Measurements from ENCODE around the gene TMEM212.

The TMEM212 gene

DNA sequence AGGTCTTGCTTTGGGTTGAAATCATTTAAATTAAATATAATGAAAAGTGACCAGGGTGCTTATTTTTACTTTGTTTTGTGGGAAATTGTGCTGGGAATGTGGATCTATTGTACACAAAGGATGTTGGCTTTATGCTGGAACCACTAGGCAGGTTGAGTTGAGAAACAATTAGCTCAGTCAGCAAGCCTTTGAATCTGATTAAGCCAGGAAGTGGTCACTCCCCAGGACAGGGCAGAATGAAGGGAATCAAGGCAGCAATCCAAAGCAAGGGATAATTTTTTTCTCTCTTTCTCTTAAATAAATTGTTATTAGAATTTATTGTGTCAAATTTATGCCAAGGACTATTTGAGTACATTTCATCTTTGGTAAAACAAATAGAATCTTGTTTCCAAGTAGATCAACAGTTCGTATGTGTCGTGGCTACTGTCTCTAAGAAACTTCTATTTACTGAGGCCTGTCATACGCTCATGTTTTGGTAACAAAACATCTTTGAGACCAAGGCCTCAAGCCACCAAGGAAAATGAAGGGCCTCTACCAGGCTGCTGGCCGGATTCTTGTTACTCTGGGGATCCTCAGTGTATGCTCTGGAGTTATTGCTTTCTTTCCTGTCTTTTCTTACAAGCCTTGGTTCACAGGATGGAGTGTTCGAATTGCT lies at the start of gene TMEM212:
TMEM212 (plus strand) TSS at position 486 of the 655 bp plus-strand sequence; CDS start at position 521, 35 bp downstream.
- no peak for DNase-seq (ENCODE audit: low read depth)

DNA sequence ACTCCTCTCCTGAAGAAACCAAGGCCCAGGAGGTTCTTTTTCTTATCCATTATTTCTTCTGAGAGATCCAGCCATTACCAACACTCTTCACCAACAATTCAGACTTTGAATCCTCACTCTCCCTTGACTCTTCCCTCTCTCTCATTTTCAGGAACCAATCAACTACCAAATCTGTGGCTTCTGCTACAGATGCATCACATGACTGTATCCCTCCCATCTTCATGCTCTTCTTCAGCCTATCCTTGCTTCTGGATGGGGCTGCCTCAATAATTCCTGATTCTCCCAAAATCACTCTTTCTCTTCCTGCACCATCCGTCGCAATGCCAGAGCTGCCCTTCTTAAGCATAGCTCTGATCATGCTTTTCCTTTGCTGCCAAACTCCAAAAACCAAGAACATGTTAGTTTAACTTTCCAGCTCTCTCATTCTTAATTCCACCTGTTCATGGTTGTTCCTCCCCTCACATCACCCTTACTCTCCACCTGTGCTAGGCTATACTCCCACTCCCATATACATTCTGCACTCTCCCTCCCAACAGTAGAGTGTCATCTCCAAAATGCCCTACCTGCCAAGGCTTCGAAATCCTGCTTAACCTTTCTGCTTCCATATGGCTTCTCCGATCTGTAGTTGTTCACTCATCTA lies 46.4 kb upstream of the TMEM212 start:
- no peak for DNase-seq (ENCODE audit: low read depth)

GRCh38 chr3:171797265-171797679 lies 45.9 kb upstream of the TMEM212 start:
- no peak for DNase-seq (ENCODE audit: low read depth)

- DNase-seq (ENCODE audit: low read depth) = no peak
Observed at GRCh38 chr3:171797873-171798272, 45.3 kb upstream of the TMEM212 start.

GRCh38 chr3:171799501-171799900 lies 43.6 kb upstream of the TMEM212 start:
- no peak for DNase-seq (ENCODE audit: low read depth)

DNA sequence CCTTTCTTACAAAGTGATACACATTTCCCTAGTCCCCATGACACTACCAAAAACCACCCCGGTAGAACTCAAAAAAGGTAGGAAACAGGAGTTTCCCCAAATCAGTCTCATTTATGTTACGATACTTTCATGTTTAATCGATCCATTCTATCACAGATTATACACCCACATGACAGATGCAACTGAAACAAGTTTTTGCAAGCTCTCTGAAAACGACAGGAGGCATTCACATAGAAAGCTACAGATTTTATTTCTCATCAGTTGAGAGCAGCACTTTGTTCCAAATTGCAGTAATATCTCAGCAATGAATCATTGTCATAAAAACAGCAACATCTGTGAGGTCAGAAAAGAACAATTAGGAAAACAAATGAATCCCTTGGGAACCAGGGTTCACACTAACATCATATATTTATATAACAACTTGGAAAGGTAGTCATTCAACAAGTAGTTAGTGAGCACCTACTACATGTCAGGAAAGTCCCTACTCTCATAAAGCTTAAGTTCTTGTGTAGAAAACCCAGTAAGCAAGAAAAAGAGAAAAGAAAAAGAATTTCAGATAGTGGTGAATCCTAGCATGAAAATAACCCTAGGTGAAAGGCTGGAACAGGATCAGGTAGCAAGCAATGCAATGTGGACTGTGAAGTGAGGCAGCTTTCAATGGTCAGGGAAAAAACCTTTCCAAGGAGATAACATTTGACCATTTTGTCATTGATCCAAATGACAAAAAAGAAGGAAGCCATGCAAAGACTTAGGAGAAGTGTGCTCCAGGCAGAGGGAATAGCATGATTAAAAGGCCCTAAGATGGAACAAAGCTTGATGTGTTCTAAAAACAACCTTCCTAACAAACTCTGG lies 41.2 kb upstream of the TMEM212 start:
- DNase-seq (ENCODE audit: low read depth) = no peak

GRCh38 chr3:171802590-171802956 lies 40.6 kb upstream of the TMEM212 start:
- DNase-seq (ENCODE audit: low read depth) = no peak

- no peak for DNase-seq (ENCODE audit: low read depth)
Observed at GRCh38 chr3:171803044-171803443, 40.1 kb upstream of the TMEM212 start.

DNA sequence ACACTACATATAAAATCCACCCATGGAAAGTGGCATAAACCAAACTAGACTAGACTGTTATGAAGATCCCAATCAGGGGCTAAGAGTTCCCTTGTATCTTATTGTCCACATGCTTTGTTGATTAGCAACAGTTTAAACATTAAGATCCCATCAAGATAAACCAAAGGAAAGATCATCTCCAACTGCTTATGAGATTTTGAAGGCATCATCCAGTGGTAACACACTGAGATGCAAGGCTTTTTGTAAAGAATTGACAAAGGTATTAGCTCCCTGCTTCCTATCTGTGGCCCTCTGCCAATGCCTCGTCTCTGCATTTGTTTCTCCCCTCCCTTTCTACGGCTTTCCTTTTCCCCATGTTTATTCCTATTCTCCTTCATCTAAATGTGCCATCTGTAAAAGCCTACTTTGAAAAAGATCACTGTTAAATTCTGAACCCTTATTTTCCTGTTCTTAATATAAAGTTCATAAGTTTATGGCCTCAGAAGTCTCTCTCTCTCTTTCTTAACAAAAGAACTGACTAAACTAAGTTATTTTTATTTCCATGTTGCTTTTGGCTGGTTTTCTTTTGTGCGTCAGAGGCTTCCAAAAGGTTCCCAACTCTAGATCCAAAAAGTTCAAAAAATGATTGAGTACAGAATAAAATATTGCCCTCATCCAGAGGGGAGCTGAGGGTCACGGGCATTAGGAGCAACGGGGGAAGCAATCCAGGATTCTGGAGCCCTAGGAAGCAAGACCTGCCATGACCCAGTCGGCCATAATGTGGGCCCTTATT lies 38.3 kb upstream of the TMEM212 start:
- no peak for DNase-seq (ENCODE audit: low read depth)

GRCh38 chr3:171805687-171806086 lies 37.5 kb upstream of the TMEM212 start:
- DNase-seq (ENCODE audit: low read depth) = no peak

DNA sequence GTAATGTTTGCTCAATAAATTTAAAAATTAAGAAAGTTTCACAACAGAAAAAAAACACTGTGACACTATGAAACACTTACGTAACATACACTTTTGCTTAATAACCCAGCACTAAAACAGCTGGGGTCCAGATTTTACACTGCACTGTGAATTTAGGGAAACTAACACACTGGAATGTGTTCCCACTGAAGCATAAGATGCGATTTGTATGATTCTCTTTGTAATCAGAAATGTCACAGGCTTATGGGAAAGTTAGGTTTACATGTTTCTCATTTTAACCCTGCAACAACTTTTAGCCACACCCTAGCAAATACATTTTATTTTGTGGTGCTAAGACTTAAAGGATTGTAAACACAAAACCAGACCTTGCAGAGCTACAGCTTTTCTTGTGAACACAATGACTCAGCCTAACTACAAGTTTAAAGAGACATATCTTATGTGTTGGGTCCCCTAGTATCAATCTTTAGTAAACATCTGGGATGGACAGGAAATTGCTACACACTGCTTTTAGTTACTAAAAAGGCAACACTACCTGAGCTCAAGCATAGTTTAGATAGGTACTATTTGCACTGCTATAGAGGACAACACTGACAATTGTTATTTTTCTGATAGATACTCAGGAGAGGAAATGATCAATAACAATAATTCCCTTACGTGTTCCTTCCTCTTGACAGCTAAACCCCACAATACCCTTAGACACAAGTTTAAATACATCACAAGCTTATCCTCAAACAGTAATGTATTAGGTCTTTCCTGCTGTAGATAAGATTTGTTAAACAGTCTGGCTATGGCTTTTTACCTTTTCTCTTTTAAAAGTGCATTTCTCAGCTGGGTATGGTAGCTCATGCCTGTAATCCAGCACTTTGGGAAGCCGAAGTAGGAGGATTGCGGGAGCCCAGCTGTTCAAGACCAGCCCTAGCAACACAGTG lies 36.7 kb upstream of the TMEM212 start:
- no peak for DNase-seq (ENCODE audit: low read depth)

GRCh38 chr3:171807129-171807675 lies 35.9 kb upstream of the TMEM212 start:
- no peak for DNase-seq (ENCODE audit: low read depth)

DNA sequence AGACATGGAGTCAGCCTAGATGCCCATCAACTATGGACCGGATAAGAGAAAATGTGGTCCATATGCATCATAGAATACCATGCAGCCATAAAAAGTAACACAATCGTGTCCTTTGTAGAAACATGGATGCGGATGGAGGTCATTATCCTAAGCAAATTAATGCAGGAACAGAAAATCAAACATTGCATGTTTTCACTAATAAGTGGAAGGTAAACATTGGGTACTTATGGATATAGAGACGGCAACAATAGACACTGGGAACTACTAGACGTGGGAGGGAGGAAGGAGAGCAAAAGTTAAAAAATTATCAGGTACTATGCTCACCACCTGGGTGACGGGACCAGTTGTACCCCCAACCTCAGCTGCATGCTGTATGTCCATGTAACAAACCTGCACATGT lies 35.3 kb upstream of the TMEM212 start:
- no peak for DNase-seq (ENCODE audit: low read depth)

DNA sequence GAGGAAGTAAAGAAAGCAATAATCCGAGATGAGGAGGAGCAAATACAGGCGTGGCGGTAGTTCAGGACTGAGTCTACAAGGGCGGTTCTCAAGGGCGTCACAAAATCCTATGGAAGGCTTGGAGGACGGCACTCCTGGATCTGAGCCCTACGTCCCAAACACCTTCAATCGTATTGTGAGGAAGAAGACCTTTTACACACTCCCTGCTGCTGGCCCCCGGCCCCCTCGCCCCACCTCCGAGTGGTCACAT lies 33.6 kb upstream of the TMEM212 start:
- DNase-seq (ENCODE audit: low read depth) = no peak

GRCh38 chr3:171809861-171810628 lies 33.1 kb upstream of the TMEM212 start, which contains the start of gene PLD1:
TSS of gene PLD1 (minus strand) at chr3:171810483. CDS start at chr3:171738051, 72,432 bp downstream.
- DNase-seq (ENCODE audit: low read depth) = no peak

- DNase-seq (ENCODE audit: low read depth) = no peak
Observed at GRCh38 chr3:171810629-171811294, 32.4 kb upstream of the TMEM212 start.

GRCh38 chr3:171811295-171811912 lies 31.7 kb upstream of the TMEM212 start:
- no peak for DNase-seq (ENCODE audit: low read depth)

DNA sequence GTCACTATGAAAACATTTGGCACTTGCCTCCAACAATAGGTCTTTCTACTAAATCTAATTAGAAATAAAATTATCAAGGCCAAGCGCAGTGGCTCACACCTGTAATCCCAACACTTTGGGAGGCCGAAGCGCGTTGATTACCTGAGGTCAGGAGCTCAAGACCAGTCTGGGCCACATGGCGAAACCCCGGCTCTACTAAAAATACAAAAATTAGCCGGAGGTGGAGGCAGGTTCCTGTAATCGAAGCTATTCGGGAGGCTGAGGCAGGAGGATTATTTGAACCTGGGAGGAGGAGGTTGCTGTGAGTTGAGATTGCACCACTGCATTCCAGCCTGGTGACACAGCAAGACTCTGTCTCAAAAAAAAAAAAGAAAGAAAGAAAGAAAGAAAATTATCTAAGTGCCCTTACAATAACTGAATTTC lies 31.2 kb upstream of the TMEM212 start:
- no peak for DNase-seq (ENCODE audit: low read depth)

DNA sequence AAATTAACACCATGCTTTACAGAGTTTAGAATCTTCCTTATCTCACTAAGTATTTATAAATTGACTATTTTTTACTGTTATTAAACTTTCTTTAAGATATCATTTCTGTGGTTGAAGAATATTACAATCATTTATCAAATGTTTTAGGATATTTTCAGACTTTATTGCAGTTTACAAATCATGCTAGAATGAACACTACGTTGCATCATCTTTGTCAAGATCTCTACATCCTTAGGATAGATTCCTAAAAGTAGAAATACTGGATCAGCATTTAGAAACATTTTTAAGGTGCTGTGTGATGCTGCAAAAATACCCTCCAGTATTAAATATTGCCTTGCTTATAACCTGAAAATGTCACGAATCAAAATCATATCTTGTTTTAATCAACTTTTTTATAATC lies 30.3 kb upstream of the TMEM212 start:
- no peak for DNase-seq (ENCODE audit: low read depth)
